Measurements from ENCODE around the gene HSD17B3.
"Not testable (repeated sequence)": the region's sequence is repeated elsewhere in the genome, so short reads cannot be mapped to it uniquely, and the experiment has no call there.

The HSD17B3 gene

DNA sequence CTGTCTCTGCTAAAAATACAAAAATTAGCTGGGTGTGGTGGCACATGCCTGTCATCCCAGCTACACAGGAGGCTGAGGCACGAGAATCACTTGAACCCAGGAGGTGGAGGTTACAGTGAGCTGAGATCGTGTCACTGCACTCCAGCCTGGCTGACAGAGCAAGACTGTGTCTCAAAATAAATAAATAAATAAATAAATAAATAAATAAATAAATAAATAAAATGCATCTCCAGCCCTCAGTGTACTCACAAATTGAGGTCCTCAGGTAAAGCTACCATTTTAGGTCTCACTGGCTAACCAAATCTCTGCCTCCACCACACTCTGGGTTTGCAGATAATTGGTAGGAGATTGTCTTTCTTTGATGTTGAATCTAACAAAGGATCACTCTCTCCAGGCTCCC, 112.4 kb downstream of the HSD17B3 start:
- DNase-seq: not testable (repeated sequence)

GRCh38 chr9:96188571-96188970, 113.4 kb downstream of the HSD17B3 start:
- DNase-seq: no peak

GRCh38 chr9:96187151-96187555, 114.8 kb downstream of the HSD17B3 start:
- DNase-seq: no peak

GRCh38 chr9:96186591-96187011, 115.4 kb downstream of the HSD17B3 start:
- no peak for DNase-seq

- DNase-seq: no peak
Measured at GRCh38 chr9:96185518-96186156, 116.3 kb downstream of the HSD17B3 start.
